GM12878 (cell line): ENCODE measurements around the gene FERMT1.

ENCODE experiments used
- BHLHE40 ChIP-seq, 2 experiments: fragments of 450-650 bp in 1 of 2; IDR thresholded peaks; 2 replicates each; pipeline ENCODE4 v1.6.1; 2011 to 2017; ENCODE audit warnings: low read depth in 2 of 2, borderline replicate concordance in 1 of 2, improper control_type of control experiment in 1 of 2, low read length in 1 of 2, mild to moderate bottlenecking in 1 of 2
- BRCA1 ChIP-seq: IDR thresholded peaks from 2 replicates; pipeline ENCODE4 v1.6.1; 2011; ENCODE audit warnings: low read depth, low read length, improper control_type of control experiment
- CREB1 ChIP-seq: IDR thresholded peaks from 2 replicates; pipeline ENCODE4 v1.6.1; 2012; ENCODE audit warnings: low read depth, mild to moderate bottlenecking, inconsistent platforms
- NR2C2 ChIP-seq: IDR thresholded peaks from 2 replicates; pipeline ENCODE4 v1.6.1; 2011; ENCODE audit warnings: borderline replicate concordance, low read depth; ENCODE audit not compliant: control insufficient read depth, insufficient read length
- POLR2A ChIP-seq: IDR thresholded peaks from 2 replicates; pipeline ENCODE4 v1.6.1; 2011; ENCODE audit warnings: low read depth, mild to moderate bottlenecking, low read length
- RAD21 ChIP-seq: IDR thresholded peaks from 2 replicates; pipeline ENCODE4 v1.6.1; 2011; ENCODE audit warnings: mild to moderate bottlenecking, low read depth, low read length, moderate library complexity; ENCODE audit not compliant: insufficient read depth
- RELA ChIP-seq: fragments of 450-650 bp; IDR thresholded peaks from 2 replicates; pipeline ENCODE4 v1.8.0; 2014; ENCODE audit warnings: borderline replicate concordance; ENCODE audit not compliant: partially characterized antibody
- RFX5 ChIP-seq: IDR thresholded peaks from 2 replicates; pipeline ENCODE4 v1.6.1; 2011; ENCODE audit warnings: low read depth, low read length, improper control_type of control experiment
- ZNF622 ChIP-seq: fragments of 450-650 bp; IDR thresholded peaks from 2 replicates; pipeline ENCODE4 v1.6.1; 2017; ENCODE audit warnings: mild to moderate bottlenecking, inconsistent platforms
- TF ChIP-seq, protein P1 (sequence below): fragments of 150-350 bp; IDR thresholded peaks from 2 replicates; pipeline ENCODE4 v1.6.1; 2014; ENCODE audit warnings: mild to moderate bottlenecking, low read depth, low read length
- TF ChIP-seq, protein P2 (sequence below), 3 experiments: IDR thresholded peaks in 2 of 3; conservative IDR thresholded peaks in 1 of 3; 2 replicates each; pipeline ENCODE4 v1.5.1; 2011; ENCODE audit warnings: low read depth in 3 of 3, low read length in 3 of 3, mild to moderate bottlenecking in 3 of 3, control low read depth in 2 of 3, moderate library complexity in 2 of 3, inconsistent platforms in 1 of 3, mixed read lengths in 1 of 3; ENCODE audit not compliant: control insufficient read depth in 2 of 3, insufficient read depth in 1 of 3; ENCODE audit errors: extremely low read depth in 1 of 3
- TF ChIP-seq, protein P3 (sequence below): fragments of 450-650 bp; IDR thresholded peaks from 2 replicates; pipeline ENCODE4 v1.6.1; 2016; ENCODE audit warnings: mild to moderate bottlenecking
- TF ChIP-seq, protein P4 (sequence below): fragments of 450-650 bp; formaldehyde crosslinking; IDR thresholded peaks from 2 replicates; pipeline ENCODE4 v1.4.0; 2022; ENCODE audit warnings: mild to moderate bottlenecking, moderate library complexity

DNA sequence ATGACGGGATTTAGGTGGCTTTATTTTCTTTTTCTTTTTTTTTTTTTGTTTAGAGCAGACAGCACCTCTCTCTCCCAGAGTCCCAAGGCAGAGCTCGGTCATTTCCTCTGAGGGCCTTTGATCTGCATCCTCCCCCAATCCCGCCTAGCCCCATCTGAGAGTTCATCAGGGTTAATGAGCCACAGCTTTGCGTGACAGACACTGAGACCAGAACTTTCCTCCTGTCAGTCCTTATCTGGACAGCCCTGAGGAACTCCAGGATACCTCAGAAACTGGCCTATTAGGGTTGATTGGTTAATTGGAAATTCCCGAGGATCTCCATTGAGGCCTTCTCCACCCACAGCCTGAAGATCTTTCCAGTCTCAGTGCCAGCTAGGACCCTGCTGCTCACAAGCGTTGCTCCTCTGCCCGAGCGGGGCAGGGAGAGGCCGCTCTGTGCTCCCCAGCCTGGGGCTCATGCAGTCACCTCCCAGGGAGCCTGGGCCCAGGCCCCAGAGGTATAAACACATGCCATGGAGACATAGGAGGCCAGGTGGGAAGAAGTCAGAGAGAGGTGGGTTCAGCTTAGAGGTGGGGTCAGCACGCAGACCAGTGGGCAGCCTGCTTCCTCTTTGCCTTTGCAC, 67.6 kb downstream of the FERMT1 start:
- TF ChIP-seq CREB1 = no peak
- TF ChIP-seq, protein P1, sequence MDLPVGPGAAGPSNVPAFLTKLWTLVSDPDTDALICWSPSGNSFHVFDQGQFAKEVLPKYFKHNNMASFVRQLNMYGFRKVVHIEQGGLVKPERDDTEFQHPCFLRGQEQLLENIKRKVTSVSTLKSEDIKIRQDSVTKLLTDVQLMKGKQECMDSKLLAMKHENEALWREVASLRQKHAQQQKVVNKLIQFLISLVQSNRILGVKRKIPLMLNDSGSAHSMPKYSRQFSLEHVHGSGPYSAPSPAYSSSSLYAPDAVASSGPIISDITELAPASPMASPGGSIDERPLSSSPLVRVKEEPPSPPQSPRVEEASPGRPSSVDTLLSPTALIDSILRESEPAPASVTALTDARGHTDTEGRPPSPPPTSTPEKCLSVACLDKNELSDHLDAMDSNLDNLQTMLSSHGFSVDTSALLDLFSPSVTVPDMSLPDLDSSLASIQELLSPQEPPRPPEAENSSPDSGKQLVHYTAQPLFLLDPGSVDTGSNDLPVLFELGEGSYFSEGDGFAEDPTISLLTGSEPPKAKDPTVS = no peak
- TF ChIP-seq, protein P2, sequence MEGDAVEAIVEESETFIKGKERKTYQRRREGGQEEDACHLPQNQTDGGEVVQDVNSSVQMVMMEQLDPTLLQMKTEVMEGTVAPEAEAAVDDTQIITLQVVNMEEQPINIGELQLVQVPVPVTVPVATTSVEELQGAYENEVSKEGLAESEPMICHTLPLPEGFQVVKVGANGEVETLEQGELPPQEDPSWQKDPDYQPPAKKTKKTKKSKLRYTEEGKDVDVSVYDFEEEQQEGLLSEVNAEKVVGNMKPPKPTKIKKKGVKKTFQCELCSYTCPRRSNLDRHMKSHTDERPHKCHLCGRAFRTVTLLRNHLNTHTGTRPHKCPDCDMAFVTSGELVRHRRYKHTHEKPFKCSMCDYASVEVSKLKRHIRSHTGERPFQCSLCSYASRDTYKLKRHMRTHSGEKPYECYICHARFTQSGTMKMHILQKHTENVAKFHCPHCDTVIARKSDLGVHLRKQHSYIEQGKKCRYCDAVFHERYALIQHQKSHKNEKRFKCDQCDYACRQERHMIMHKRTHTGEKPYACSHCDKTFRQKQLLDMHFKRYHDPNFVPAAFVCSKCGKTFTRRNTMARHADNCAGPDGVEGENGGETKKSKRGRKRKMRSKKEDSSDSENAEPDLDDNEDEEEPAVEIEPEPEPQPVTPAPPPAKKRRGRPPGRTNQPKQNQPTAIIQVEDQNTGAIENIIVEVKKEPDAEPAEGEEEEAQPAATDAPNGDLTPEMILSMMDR (IDR thresholded peaks at IDR 0.05 in 2 of 3, conservative IDR thresholded peaks at IDR 0.05 in 1 of 3; ENCODE audit: control insufficient read depth in 2 of 3, extremely low read depth in 1 of 3, insufficient read depth in 1 of 3, low read depth in 3 of 3, low read length in 3 of 3) = no peak
- TF ChIP-seq, protein P3, sequence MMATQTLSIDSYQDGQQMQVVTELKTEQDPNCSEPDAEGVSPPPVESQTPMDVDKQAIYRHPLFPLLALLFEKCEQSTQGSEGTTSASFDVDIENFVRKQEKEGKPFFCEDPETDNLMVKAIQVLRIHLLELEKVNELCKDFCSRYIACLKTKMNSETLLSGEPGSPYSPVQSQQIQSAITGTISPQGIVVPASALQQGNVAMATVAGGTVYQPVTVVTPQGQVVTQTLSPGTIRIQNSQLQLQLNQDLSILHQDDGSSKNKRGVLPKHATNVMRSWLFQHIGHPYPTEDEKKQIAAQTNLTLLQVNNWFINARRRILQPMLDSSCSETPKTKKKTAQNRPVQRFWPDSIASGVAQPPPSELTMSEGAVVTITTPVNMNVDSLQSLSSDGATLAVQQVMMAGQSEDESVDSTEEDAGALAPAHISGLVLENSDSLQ = no peak
- TF ChIP-seq POLR2A = no peak
- TF ChIP-seq, protein P4, sequence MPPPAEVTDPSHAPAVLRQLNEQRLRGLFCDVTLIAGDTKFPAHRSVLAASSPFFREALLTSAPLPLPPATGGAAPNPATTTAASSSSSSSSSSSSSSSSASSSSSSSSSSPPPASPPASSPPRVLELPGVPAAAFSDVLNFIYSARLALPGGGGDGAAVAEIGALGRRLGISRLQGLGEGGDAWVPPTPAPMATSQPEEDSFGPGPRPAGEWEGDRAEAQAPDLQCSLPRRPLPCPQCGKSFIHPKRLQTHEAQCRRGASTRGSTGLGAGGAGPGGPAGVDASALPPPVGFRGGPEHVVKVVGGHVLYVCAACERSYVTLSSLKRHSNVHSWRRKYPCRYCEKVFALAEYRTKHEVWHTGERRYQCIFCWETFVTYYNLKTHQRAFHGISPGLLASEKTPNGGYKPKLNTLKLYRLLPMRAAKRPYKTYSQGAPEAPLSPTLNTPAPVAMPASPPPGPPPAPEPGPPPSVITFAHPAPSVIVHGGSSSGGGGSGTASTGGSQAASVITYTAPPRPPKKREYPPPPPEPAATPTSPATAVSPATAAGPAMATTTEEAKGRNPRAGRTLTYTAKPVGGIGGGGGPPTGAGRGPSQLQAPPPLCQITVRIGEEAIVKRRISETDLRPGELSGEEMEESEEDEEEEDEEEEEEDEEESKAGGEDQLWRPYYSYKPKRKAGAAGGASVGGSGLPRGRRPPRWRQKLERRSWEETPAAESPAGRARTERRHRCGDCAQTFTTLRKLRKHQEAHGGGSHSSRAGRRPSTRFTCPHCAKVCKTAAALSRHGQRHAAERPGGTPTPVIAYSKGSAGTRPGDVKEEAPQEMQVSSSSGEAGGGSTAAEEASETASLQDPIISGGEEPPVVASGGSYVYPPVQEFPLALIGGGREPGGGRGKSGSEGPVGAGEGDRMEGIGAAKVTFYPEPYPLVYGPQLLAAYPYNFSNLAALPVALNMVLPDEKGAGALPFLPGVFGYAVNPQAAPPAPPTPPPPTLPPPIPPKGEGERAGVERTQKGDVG (CRISPR knock-in tag) = no peak
- TF ChIP-seq BRCA1 = no peak
- TF ChIP-seq RFX5 = no peak
- TF ChIP-seq RAD21 = no peak
- no peak for TF ChIP-seq RELA
- no peak for TF ChIP-seq ZNF622
- no peak for TF ChIP-seq BHLHE40 (IDR thresholded peaks at IDR 0.05; ENCODE audit: borderline replicate concordance in 1 of 2, low read depth in 2 of 2, low read length in 1 of 2)
- no peak for TF ChIP-seq NR2C2
